ENCODE data around the gene SNAPC2.
A peak's percentile ranks its signal among the peaks of the same experiment; 100 is the strongest.

Gene SNAPC2

GRCh38 chr19:7940841-7941240 lies 20.7 kb downstream of the SNAPC2 start:
- Histone ChIP-seq H3K27ac (no peak overlapping the region), H3K9me3 (ENCODE audit: severe bottlenecking) (no peaks in the 10 kb centered on the region), H3K27me3 (ENCODE audit: insufficient read depth, low read depth, severe bottlenecking) (no peaks in the 10 kb centered on the region), H3K36me3 (peaks cover 60% of the 10 kb centered on the region), H3K4me3 (ENCODE audit: low read depth, low read length) (no peak overlapping the region)
- no peak for TF ChIP-seq CTCF (IDR thresholded peaks at IDR 0.05; ENCODE audit: low read depth, low read length)
- DNase-seq = no peak

- H3K36me3 ChIP-seq = peaks cover 48% of the 10 kb centered on the region
- TF ChIP-seq CTCF (IDR thresholded peaks at IDR 0.05; ENCODE audit: low read depth, low read length) = no peak
- H3K4me3 ChIP-seq (ENCODE audit: low read depth, low read length) = no peak overlapping the region
- no peak overlapping the region for H3K27ac ChIP-seq
- no peak for DNase-seq
- H3K9me3 ChIP-seq (ENCODE audit: severe bottlenecking) = no peaks in the 10 kb centered on the region
- no peaks in the 10 kb centered on the region for H3K27me3 ChIP-seq (ENCODE audit: insufficient read depth, low read depth, severe bottlenecking)
Observed at GRCh38 chr19:7941895-7942596, 21.9 kb downstream of the SNAPC2 start.

- Histone ChIP-seq H3K36me3 (peaks cover 38% of the 10 kb centered on the region), H3K27me3 (ENCODE audit: insufficient read depth, low read depth, severe bottlenecking) (no peaks in the 10 kb centered on the region), H3K9me3 (ENCODE audit: severe bottlenecking) (no peaks in the 10 kb centered on the region), H3K27ac (peak overlapping the region; percentile 96), H3K4me3 (ENCODE audit: low read depth, low read length) (peak overlapping the region; percentile 93)
- DNase-seq = no peak
- no peak for TF ChIP-seq CTCF (IDR thresholded peaks at IDR 0.05; ENCODE audit: low read depth, low read length)
Observed at GRCh38 chr19:7942981-7943443, 22.9 kb downstream of the SNAPC2 start.

GRCh38 chr19:7943444-7944176 lies 23.5 kb downstream of the SNAPC2 start, which contains the start of gene TIMM44:
Gene TIMM44, minus strand, starts transcription at chr19:7943666. Its CDS starts 15 bp downstream, at chr19:7943651.
- TF ChIP-seq CTCF (IDR thresholded peaks at IDR 0.05; ENCODE audit: low read depth, low read length) = no peak
- DNase-seq = peak; percentile 99
- Histone ChIP-seq H3K27me3 (ENCODE audit: insufficient read depth, low read depth, severe bottlenecking) (no peaks in the 10 kb centered on the region), H3K9me3 (ENCODE audit: severe bottlenecking) (no peaks in the 10 kb centered on the region), H3K4me3 (ENCODE audit: low read depth, low read length) (peak within 1 kb of the TSS; percentile 93), H3K36me3 (peaks cover 32% of the 10 kb centered on the region), H3K27ac (peak within 1 kb of the TSS; percentile 96)

- Histone ChIP-seq H3K27me3 (ENCODE audit: insufficient read depth, low read depth, severe bottlenecking) (no peaks in the 10 kb centered on the region), H3K9me3 (ENCODE audit: severe bottlenecking) (no peaks in the 10 kb centered on the region), H3K4me3 (ENCODE audit: low read depth, low read length) (peak overlapping the region; percentile 93), H3K27ac (peak overlapping the region; percentile 95), H3K36me3 (peaks cover 26% of the 10 kb centered on the region)
- peak; percentile 86 for DNase-seq
- TF ChIP-seq CTCF (IDR thresholded peaks at IDR 0.05; ENCODE audit: low read depth, low read length) = peak; percentile 71
Observed at GRCh38 chr19:7944177-7944761, 24.1 kb downstream of the SNAPC2 start.

Data from WERI-Rb-1 (cell line).